ENCODE data around the gene GIGYF2. TPM values are rescaled to one million over a fixed set of nuclear protein-coding genes. Genes with fewer than 3 reads are reported as not detected.
"Not testable (repeated sequence)": the region's sequence is repeated elsewhere in the genome, so short reads cannot be mapped to it uniquely, and the experiment has no call there.

GIGYF2 gene
- total RNA-seq, 1 experiment from 2014 or later: 59.6 TPM

DNA sequence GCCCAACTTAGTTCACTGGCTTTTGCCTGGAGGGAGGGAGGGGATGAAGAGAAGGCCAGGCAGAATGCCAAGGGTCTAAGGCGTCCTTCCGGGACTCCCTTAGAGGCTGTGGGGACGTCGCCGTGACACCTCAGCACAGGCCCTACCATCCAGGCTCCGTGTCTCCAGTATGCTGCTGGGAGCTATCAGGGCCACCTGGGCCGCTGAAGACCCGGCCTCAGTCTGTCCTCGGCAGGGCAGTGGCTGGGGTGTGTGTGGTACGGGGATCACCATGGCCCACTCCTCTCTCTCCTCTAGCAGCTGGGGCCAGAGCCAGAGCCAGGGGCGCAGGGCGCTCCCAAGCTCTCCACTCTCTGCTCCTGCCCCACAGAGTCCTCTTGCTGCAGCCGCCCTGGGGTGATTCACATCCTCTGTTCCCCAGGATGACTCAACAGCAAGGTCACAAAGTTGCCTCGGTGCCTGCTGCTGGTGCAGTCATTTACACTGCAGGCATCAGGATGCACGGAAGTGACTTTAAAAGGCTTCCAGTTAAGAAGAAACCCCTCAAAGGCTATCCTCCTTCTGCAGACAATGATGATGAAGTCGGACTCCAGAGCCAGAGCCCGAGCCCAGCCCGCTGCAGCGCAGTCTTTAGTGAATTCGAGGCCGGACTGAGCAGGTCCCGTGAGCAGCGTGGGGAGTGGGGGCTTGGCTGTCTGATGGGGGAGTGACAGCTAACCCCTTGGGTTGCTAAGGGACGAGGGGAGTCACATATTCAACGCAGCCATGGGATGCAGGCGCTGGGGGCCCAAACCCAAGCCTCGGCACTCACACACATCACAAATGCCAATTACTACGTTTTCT lies 204.8 kb downstream of the GIGYF2 start:
- Histone ChIP-seq H3K36me3 (ENCODE audit: insufficient read depth, low read length) (no peaks in the 10 kb centered on the region), H3K27ac (ENCODE audit: low read length) (no peak overlapping the region), H3K4me2 (ENCODE audit: low read depth, low read length, poor library complexity, severe bottlenecking) (no peak overlapping the region), H3K27me3 (ENCODE audit: low read length) (no peaks in the 10 kb centered on the region), H3K9ac (ENCODE audit: low read length) (no peak overlapping the region), H3K9me3 (ENCODE audit: low read length) (no peaks in the 10 kb centered on the region), H4K20me1 (ENCODE audit: insufficient read depth, low read depth, low read length) (no peaks in the 10 kb centered on the region), H3K4me1 (ENCODE audit: low read length) (no peaks in the 10 kb centered on the region), H3K9me2 (replicated peaks; ENCODE audit: insufficient read depth, low read length) (no peaks in the 10 kb centered on the region), H3K4me3 (ENCODE audit: low read length) (no peak overlapping the region), H3K79me2 (ENCODE audit: low read length) (no peaks in the 10 kb centered on the region), H2AFZ (ENCODE audit: low read length) (no peak overlapping the region)
- DNase-seq: no peak

- DNase-seq: no peak
- no peak overlapping the region for H3K4me3 ChIP-seq (ENCODE audit: low read length)
These were observed 206.9 kb downstream of the GIGYF2 start for GRCh38 chr2:232903989-232904388.

GRCh38 chr2:232906867-232907717 lies 210.0 kb downstream of the GIGYF2 start:
- not testable (repeated sequence) for H3K9me3 ChIP-seq (ENCODE audit: low read length); H3K9ac ChIP-seq (ENCODE audit: low read length); H3K4me2 ChIP-seq (ENCODE audit: low read depth, low read length, poor library complexity, severe bottlenecking); H3K79me2 ChIP-seq (ENCODE audit: low read length); H4K20me1 ChIP-seq (ENCODE audit: insufficient read depth, low read depth, low read length); H3K4me1 ChIP-seq (ENCODE audit: low read length); H3K27me3 ChIP-seq (ENCODE audit: low read length); H2AFZ ChIP-seq (ENCODE audit: low read length); DNase-seq; H3K27ac ChIP-seq (ENCODE audit: low read length); H3K36me3 ChIP-seq (ENCODE audit: insufficient read depth, low read length); H3K4me3 ChIP-seq (ENCODE audit: low read length); H3K9me2 ChIP-seq (replicated peaks; ENCODE audit: insufficient read depth, low read length)

More at GRCh38 chr2:232903989-232904388, 206.9 kb downstream of the GIGYF2 start:
- Histone ChIP-seq H4K20me1 (ENCODE audit: insufficient read depth, low read depth, low read length) (no peaks in the 10 kb centered on the region), H3K9me2 (replicated peaks; ENCODE audit: insufficient read depth, low read length) (no peaks in the 10 kb centered on the region), H3K4me2 (ENCODE audit: low read depth, low read length, poor library complexity, severe bottlenecking) (no peak overlapping the region), H3K27me3 (ENCODE audit: low read length) (no peaks in the 10 kb centered on the region), H3K79me2 (ENCODE audit: low read length) (no peaks in the 10 kb centered on the region), H2AFZ (ENCODE audit: low read length) (no peak overlapping the region), H3K27ac (ENCODE audit: low read length) (no peak overlapping the region), H3K9me3 (ENCODE audit: low read length) (no peaks in the 10 kb centered on the region), H3K4me1 (ENCODE audit: low read length) (no peaks in the 10 kb centered on the region), H3K9ac (ENCODE audit: low read length) (no peak overlapping the region), H3K36me3 (ENCODE audit: insufficient read depth, low read length) (no peaks in the 10 kb centered on the region)

DNA sequence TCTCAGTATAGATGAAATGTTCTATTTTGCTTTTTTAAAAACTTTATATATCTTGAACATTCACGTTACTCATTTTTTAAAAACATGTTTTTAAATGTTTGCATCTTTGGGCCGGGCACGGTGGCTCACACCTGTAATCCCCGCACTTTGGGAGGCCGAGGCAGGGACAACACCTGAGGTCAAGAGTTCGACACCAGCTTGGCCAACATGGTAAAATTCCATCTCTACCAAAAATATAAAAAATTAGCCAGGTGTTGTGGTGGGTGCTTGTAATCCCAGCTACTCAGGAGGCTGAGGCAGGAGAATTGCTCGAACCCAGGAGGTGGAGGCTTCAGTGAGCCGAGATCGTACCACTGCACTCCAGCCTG lies 210.6 kb downstream of the GIGYF2 start:
- not testable (repeated sequence) for H3K9ac ChIP-seq (ENCODE audit: low read length); H2AFZ ChIP-seq (ENCODE audit: low read length); H3K4me3 ChIP-seq (ENCODE audit: low read length); H3K36me3 ChIP-seq (ENCODE audit: insufficient read depth, low read length); H4K20me1 ChIP-seq (ENCODE audit: insufficient read depth, low read depth, low read length); DNase-seq; H3K9me3 ChIP-seq (ENCODE audit: low read length); H3K4me1 ChIP-seq (ENCODE audit: low read length); H3K27ac ChIP-seq (ENCODE audit: low read length); H3K9me2 ChIP-seq (replicated peaks; ENCODE audit: insufficient read depth, low read length); H3K27me3 ChIP-seq (ENCODE audit: low read length); H3K4me2 ChIP-seq (ENCODE audit: low read depth, low read length, poor library complexity, severe bottlenecking); H3K79me2 ChIP-seq (ENCODE audit: low read length)

- Histone ChIP-seq H2AFZ (ENCODE audit: low read length) (no peak overlapping the region), H3K36me3 (ENCODE audit: insufficient read depth, low read length) (no peaks in the 10 kb centered on the region), H3K4me2 (ENCODE audit: low read depth, low read length, poor library complexity, severe bottlenecking) (no peak overlapping the region), H3K27me3 (ENCODE audit: low read length) (no peaks in the 10 kb centered on the region), H3K4me3 (ENCODE audit: low read length) (no peak overlapping the region), H4K20me1 (ENCODE audit: insufficient read depth, low read depth, low read length) (no peaks in the 10 kb centered on the region), H3K79me2 (ENCODE audit: low read length) (no peaks in the 10 kb centered on the region), H3K4me1 (ENCODE audit: low read length) (no peaks in the 10 kb centered on the region), H3K27ac (ENCODE audit: low read length) (no peak overlapping the region), H3K9me2 (replicated peaks; ENCODE audit: insufficient read depth, low read length) (no peaks in the 10 kb centered on the region), H3K9ac (ENCODE audit: low read length) (no peak overlapping the region), H3K9me3 (ENCODE audit: low read length) (peaks cover 9% of the 10 kb centered on the region; the same call in 1 of the 2 replicates)
- DNase-seq: no peak
These were observed 211.6 kb downstream of the GIGYF2 start for GRCh38 chr2:232908695-232909094.

Small RNA genes lying within 50 kb of the gene (small RNA-seq; reads per million reads assigned to genes)
- gene RF00019 (not detected), gene RN7SL359P (0.16 reads per million), gene RNU6-107P (not detected)

Other genes with a start within 250 kb of the GIGYF2 start
- gene ALPI, start 241.2 kb upstream of the GIGYF2 start, total RNA-seq (2014; rRNA removed; shearing (Covaris generic); ENCODE audit: low replicate concordance): not detected in 2 replicates
- gene ECEL1, start 209.5 kb upstream of the GIGYF2 start, total RNA-seq (2014; rRNA removed; shearing (Covaris generic); ENCODE audit: low replicate concordance): not detected in 2 replicates
- not detected in 2 replicates for gene PRSS56, start 176.9 kb upstream of the GIGYF2 start, total RNA-seq (2014; rRNA removed; shearing (Covaris generic); ENCODE audit: low replicate concordance)
- gene CHRND, start 171.2 kb upstream of the GIGYF2 start, total RNA-seq (2014; rRNA removed; shearing (Covaris generic); ENCODE audit: low replicate concordance): not detected in 2 replicates
- not detected in 2 replicates for gene CHRNG, start 157.6 kb upstream of the GIGYF2 start, total RNA-seq (2014; rRNA removed; shearing (Covaris generic); ENCODE audit: low replicate concordance)
- 14.9 and 20.6 TPM in 2 replicates for gene TIGD1, start 146.8 kb upstream of the GIGYF2 start, total RNA-seq (2014; rRNA removed; shearing (Covaris generic); ENCODE audit: low replicate concordance)
- 53.0 and 58.2 TPM in 2 replicates for gene EIF4E2, start 146.6 kb upstream of the GIGYF2 start, total RNA-seq (2014; rRNA removed; shearing (Covaris generic); ENCODE audit: low replicate concordance)
- not detected in 2 replicates for gene EFHD1, start 63.7 kb upstream of the GIGYF2 start, total RNA-seq (2014; rRNA removed; shearing (Covaris generic); ENCODE audit: low replicate concordance)
- gene KCNJ13, start 79.2 kb downstream of the GIGYF2 start, total RNA-seq (2014; rRNA removed; shearing (Covaris generic); ENCODE audit: low replicate concordance): 3.8 TPM in 1 of 2 replicates, not detected in the other
- gene SNORC, start 172.9 kb downstream of the GIGYF2 start, total RNA-seq (2014; rRNA removed; shearing (Covaris generic); ENCODE audit: low replicate concordance): 1.2 and 1.9 TPM in 2 replicates